Retina (tissue), 1 donor: ENCODE results near the gene CPD.
"Not testable (repeated sequence)": the region's sequence is repeated elsewhere in the genome, so short reads cannot be mapped to it uniquely, and the experiment has no call there.

Experiments used
- DNase-seq: peaks from one replicate; pipeline ENCODE4 v3.0.0-alpha.2; 2016

CPD gene

GRCh38 chr17:30436729-30437128 lies 58.0 kb downstream of the CPD start:
- no peak for DNase-seq

DNA sequence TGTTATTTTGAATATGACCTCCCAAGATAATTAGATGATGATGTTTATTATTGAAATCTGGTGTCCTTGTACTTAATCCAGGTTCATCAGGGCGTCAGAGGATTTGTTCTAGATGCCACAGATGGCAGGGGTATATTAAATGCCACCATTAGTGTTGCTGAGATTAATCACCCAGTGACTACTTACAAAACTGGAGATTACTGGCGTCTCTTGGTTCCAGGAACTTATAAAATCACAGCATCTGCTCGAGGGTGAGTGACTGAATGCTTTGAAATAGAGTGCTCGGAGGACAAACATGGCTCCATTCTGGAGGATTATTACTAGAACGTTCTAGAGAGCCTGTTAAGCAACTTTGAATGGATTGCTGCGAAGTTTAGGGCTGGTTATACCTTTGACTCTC lies 65.0 kb downstream of the CPD start:
- DNase-seq, result no peak

GRCh38 chr17:30446640-30447039 lies 67.9 kb downstream of the CPD start:
- not testable (repeated sequence) for DNase-seq

DNA sequence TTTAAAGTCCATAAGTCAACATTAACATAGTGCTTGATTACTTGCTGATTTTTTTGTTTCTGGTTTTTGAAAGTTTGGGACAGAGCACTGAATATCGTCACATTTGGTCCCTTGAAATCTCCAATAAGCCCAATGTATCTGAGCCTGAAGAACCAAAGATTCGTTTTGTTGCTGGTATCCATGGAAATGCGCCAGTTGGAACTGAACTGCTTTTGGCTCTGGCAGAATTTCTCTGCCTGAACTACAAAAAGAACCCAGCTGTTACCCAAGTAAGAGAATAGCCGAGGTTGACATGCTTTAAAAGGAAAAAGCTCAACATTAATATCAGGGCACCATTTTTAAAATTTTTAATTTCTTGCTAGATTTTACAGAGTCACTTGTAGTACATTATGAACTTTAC lies 70.8 kb downstream of the CPD start:
- DNase-seq, result no peak

DNA sequence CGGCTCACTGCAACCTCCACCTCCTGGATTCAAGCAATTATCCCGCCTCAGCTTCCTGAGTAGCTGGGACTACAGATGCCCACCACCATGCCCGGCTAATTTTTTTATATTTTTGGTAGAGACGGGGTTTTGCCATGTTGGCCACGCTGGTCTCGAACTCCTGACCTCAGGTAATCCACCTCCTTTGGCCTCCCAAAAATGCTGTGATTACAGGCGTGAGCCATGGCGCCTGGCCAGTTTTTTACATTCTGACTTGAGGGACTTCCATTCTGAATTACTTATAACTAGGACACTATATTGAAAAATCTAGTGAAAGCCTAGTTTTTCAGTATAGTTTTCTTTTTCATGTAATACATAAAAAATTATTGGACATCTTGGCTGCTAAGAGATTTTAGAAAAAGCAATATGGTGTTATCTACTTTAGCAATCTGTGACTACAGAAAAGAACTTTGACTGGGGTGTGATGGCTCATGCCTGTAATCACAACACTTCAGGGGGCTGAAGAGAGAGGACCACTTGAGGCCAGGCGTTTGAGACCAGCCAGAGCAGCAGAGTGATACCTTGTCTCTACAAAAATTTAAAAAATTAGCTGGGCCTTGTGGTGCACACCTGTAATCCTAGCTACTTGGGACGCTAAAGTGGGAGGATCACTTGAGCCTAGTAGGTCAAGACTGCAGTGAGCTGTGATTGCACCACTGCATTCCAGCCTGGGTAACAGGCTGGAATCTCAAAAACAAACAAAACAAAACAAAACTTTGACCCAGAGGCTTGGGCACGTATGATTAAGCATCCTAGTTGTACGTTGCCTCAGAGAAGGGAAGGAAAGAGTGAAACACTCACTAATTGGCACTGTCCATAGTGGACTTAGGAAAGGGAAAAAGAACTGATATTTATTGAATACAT lies 71.6 kb downstream of the CPD start:
- no peak for DNase-seq

DNA sequence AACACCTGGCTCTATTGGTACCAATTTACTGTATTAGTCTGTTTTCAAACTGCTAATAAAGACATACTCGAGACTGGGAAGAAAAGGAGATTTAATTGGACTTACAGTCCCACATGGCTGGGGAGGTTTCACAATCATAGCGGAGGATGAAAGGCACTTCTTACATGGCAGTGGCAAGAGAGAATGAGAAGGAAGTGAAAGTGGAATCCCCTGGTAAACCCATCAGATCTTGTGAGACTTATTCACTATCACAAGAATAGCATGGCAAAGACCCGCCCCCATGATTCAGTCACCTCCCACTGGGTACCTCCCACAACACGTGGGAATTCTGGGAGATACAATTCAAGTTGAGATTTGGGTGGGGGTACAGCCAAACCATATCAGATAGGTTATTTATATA lies 75.9 kb downstream of the CPD start:
- DNase-seq, result no peak

DNA sequence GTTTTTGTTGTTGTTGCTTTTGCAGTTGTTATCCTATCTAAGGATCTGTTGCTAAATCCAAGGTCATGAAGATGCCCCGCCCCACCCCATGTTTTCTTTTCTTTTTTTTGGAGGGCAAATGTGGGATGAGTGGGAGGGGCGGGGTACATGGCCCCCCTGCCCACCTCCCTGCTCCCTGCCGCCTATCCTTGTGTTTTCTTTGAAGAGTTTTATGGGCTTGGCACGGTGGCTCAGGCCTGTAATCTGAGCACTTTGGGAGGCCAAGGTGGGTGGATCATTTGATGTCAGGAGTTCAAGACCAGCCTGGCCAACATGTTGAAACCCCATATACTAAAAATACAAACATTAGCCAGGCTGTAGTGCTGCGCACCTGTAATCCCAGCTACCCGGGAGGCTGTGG lies 79.6 kb downstream of the CPD start:
- DNase-seq, result no peak

DNA sequence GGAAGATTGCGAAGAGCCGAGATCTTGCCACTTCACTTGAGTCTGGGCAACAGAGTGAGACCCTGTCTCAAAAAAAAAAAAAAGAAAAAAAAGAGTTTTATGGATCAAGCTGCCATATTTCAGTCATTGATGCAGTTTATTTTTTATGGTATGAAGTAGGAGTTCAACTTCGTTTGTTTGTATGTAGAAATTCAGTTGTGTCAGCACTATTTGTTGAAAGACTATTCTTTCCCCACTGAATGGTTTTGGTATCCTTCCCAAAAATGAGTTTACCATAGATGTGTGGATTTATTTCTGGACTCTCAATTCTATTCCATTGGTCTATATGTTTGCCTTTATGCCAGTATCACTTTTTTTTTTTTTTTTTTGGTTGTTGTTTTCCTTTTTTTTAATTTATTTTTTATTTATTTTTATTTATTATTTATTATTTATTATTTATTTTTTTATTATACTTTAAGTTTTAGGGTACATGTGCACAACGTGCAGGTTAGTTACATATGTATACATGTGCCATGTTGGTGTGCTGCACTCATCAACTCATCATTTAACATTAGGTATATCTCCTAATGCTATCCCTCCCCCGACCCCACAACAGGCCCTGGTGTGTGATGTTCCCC lies 80.2 kb downstream of the CPD start:
- not testable (repeated sequence) for DNase-seq

GRCh38 chr17:30468465-30468864 lies 89.7 kb downstream of the CPD start:
- no peak for DNase-seq

DNA sequence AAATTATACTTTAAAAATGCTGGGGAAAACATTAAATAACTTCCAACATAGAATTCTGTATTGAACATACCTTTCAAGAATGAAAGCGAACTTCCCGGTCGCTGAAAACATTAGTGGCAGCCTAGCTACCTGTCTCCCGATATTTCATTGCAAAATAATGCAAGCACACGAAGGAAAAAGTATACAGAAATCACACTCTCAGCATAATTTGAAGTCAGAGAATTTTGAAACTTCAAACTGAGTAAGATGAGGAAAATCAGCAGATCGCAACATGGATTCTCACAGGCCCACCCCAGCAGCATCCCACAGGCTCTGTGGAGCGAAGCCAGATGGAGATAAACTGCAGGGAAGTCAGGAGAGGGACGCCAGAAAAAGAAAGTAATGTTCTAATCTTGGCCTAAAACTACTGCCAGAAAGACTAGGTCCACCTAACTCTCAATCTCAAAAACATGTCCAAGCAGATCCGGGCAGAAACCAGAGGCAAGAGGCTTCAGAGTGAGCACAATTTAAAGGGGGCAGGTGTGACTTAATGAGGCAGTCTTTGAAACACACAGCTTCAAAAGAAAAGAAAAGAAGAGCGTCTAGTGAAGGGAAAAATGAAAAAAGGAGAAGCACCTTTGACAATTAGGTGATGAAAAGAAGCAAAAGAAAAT lies 93.6 kb downstream of the CPD start:
- DNase-seq, result no peak

- DNase-seq, result no peak
Observed at GRCh38 chr17:30475206-30475605, 96.5 kb downstream of the CPD start.

DNA sequence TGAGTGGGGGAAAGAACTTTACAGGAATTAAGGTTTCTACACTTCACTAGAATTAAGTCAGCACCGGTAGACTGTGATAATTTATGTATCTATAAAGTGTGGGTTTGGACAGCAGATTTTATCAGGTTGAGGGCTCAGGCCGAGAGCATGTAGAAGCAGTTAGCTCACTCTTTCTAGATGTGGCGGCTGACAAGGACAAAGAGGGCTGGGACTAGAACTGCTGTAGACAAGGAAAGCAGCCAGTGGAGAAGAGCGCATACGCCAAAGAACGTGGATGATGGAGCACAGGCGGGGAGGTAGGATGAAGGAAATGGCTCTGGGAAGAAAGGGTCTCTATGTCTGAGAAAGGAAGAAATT lies 98.0 kb downstream of the CPD start:
- no peak for DNase-seq

DNA sequence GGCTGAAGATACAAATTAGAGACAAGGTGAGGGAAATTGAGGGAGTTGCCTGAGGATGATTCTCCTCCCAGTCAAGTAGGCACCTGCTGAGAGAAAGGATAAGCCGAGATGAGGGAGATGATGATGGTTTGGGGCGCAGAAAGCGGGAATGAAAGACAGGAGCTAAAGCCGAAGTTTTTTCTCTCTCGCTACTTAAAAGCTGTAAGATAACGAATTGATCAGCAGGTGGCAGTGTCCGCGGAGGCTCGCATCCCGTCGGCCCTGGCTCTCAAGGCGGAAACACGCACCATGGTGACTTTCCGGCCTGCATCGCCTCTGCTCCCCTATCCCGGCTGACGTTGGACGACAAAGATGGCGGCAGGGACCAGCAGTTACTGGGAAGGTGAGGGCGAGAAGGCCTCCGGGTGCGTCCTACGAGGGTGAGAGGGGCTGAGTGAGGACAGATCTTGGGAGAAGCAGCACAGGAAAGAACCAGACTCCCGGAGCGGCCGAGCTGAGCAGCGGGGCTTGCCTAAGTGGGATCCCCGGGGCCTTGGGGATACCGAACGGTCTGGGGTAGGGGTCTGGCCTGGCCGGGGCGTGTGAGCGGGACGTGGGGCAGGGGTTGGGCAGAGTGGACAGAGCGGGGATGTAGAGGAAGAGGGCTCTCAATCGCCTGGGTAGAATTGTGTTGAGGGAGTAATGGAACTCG lies 98.5 kb downstream of the CPD start, which contains the start of gene GOSR1:
Gene GOSR1, plus strand, starts transcription at position 326 of the 691 bp plus-strand sequence. Its CDS starts 26 bp downstream, at position 352.
- DNase-seq, result peak; percentile 92

GRCh38 chr17:30477774-30478115 lies 99.0 kb downstream of the CPD start:
- no peak for DNase-seq

GRCh38 chr17:30482555-30482954 lies 103.8 kb downstream of the CPD start:
- no peak for DNase-seq

DNA sequence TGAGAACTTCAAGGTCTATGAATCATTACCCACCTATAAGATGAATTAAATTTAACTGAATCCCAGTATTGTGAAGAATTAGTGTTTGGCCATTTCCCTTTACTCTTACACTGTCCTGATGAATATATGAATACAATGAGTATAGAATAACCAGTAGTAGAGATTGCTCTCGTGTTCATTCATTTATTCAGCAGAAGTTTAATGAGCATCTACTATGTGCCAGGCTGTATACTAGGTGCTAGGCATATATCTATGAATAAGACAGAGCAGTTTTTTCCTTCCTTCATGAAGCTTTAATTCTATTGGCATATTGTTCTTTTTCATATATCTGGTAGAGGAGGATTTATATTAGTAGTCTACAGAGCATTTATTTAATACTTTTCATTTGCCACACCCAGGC lies 104.4 kb downstream of the CPD start:
- no peak for DNase-seq

DNA sequence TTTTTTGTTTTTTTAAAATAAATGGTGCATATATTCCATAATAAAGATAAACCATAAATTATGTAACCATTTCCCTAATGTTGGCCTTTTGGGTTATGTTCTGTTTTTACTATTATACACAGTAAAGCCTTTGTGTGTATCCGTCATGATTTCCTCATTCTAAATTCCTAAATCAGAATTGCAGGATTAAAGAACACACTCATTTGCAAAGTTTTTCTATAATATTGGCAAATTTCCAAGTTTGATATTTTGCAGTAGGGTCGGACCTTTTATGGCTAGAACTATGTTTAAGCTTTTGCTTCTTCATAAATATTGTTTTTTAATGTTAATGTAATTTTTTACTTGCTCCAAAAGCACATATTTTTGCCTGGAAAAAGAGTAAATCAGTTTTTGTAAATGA lies 115.1 kb downstream of the CPD start:
- DNase-seq, result no peak

DNA sequence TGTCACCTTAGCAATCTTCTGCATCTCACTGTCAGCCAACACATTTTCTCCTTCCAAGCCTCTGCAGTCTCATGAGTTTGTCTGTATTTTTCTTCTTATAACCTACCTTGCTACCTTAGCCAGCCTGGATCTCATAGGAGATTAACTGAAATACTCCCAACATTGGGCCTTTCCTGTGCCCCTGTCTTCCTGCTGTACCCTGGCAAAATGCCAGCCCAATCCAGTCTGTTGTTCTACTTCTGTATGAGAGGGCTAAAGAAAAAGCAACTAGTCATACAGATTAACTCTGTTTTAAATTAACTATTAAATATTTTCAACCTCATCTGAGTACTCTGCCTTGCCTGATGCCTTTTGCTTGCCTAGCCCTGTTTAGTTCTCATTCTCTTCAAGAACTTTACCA lies 116.9 kb downstream of the CPD start:
- no peak for DNase-seq

GRCh38 chr17:30503558-30503957 lies 124.8 kb downstream of the CPD start:
- DNase-seq, result no peak

DNA sequence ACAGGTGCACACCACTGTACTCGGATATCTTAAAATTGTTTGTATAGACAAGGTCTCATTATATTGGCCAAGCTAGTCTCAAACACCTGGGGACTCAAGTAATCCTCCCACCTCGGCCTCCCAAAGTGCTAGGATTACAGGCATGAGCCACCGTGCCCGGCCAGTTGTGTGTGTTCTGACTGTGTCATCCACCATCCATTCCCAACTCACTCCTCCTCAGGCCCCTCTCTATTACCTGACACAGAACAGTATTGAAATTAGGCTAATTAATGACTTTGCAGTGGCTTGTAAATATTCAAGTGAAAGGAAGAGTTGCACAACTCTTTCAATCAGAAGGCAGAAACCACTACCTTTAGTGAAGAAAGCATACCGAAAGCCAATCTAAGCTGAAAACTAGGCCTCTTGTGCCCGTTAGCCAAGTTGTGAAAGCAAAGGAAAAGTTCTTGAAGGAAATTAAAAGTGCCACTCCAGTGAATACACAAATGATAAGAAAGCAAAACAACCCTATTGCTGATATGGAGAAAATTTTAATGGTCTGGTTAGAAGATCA lies 127.2 kb downstream of the CPD start:
- DNase-seq, result no peak

DNA sequence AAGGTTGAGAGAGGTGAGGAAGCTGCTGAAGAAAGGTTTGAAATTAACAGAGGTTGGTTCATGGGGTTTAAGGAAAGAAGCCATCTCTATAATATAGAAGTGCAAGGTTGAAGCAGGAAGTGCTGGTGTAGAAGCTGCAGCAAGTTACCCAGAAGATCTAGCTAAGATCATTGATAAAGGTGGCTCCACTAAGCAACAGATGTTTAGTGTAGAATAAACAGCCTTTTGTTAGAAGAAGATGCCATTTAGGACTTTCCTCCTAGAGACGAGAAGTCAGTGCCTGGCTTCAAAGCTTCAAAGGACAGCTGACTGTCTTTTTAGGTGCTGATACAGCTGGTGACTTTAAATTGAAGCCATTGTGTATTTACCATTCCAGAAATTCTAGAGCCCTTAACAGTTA lies 127.8 kb downstream of the CPD start:
- DNase-seq, result no peak

DNA sequence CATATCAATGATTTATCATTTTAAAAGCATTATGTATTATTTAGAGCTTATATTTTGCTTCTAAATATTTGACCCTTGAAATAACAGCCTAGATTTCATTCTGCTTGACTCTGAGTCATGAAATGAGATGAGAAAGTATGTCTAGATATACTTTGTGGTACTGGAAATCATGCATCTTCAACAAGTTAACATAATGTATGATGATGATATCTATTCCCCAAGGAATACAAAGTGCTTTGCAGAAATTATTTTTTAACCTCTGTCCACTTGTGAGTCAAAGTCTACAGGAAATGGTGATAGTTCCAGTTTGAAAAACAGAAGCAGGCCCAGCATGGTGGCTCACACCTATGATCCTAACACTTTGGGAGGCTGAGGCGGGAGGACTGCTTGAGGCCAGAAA lies 134.6 kb downstream of the CPD start:
- no peak for DNase-seq
